K562 (cell line): Measurements from ENCODE around the gene DKKL1. TPM values are rescaled to one million over a fixed set of nuclear protein-coding genes. Genes with fewer than 3 reads are reported as not detected.

Experiments
- ADNP ChIP-seq: fragments of 200-800 bp; sonication (Bioruptor generic); IDR thresholded peaks from 2 replicates; pipeline ENCODE4 v1.6.1; 2016; ENCODE audit warnings: missing genetic modification characterization, missing compliant biosample characterization
- ATF1 ChIP-seq, 2 experiments: fragments of 450-650 bp in 1 of 2; IDR thresholded peaks; 2 replicates each; pipeline ENCODE4 v1.6.1; 2016; ENCODE audit warnings: missing compliant biosample characterization in 1 of 2, missing genetic modification characterization in 1 of 2
- HMGN3 ChIP-seq: IDR thresholded peaks from 2 replicates; pipeline ENCODE4 v1.6.1; 2011; ENCODE audit warnings: borderline replicate concordance, low read depth, mild to moderate bottlenecking, mixed read lengths, low read length; ENCODE audit not compliant: insufficient read length; ENCODE audit errors: extremely low read depth
- LCOR ChIP-seq: sonication (generic); formaldehyde crosslinking; IDR thresholded peaks from 2 replicates; pipeline ENCODE4 v1.8.0; 2022; ENCODE audit warnings: mild to moderate bottlenecking, missing genetic modification reagents
- MIER1 ChIP-seq: fragments of 450-650 bp; IDR thresholded peaks from 2 replicates; pipeline ENCODE4 v1.6.1; 2016; ENCODE audit warnings: antibody characterized with exemption, mild to moderate bottlenecking, low read depth
- YY1 ChIP-seq, 3 experiments: IDR thresholded peaks; 2 replicates each; pipeline ENCODE4 v1.6.1; 2011; ENCODE audit warnings: low read length in 2 of 3, mild to moderate bottlenecking in 2 of 3, moderate library complexity in 2 of 3, borderline replicate concordance in 1 of 3, control low read depth in 1 of 3, low read depth in 1 of 3; ENCODE audit not compliant: insufficient read depth in 3 of 3, insufficient replicate concordance in 2 of 3, control insufficient read depth in 1 of 3, insufficient read length in 1 of 3; ENCODE audit errors: extremely low read depth in 1 of 3
- polyA plus RNA-seq, 8 experiments: library from polyadenylated mRNA; depleted of rRNA in 4 of 8; stranded (reverse) in 5 of 8; unstranded in 3 of 8; fragments of >200 nt; fragmentation: Nextera tagmentation in 2 of 8; fragmentation: Illumina TruSeq in 1 of 8; extraction: Ambion mirVana in 2 of 8; extraction: Trizol in 1 of 8; gene quantifications; 2 replicates each; pipeline versions ENCODE4 v1.2.1 to v1.2.3, GENCODE V29; 2011 to 2014; ENCODE audit warnings: inconsistent platforms in 1 of 8, missing spikeins in 1 of 8
- total RNA-seq, 7 experiments: library from RNA; depleted of rRNA in 6 of 7; stranded (reverse); fragments of >200 nt in 6 of 7; fragmentation: Illumina TruSeq in 2 of 7; extraction: Trizol in 2 of 7; gene quantifications; 2 replicates each; pipeline versions ENCODE4 v1.2.1 to v1.2.3, GENCODE V29; 2011 to 2021; ENCODE audit warnings: low replicate concordance in 1 of 7
- TF ChIP-seq, protein P1 (sequence below): fragments of 450-650 bp; formaldehyde crosslinking; IDR thresholded peaks from 2 replicates; pipeline ENCODE4 v1.4.0; 2020; ENCODE audit warnings: mild to moderate bottlenecking, moderate library complexity
- TF ChIP-seq, protein P2 (sequence below): fragments of 250-450 bp; sonication (Bioruptor Pico); IDR thresholded peaks from 2 replicates; pipeline ENCODE4 v1.5.1; 2021; ENCODE audit warnings: mild to moderate bottlenecking
- TF ChIP-seq, protein P3 (sequence below): fragments of 250-450 bp; sonication (Bioruptor Pico); IDR thresholded peaks from 2 replicates; pipeline ENCODE4 v1.5.0; 2020; ENCODE audit warnings: mild to moderate bottlenecking, borderline replicate concordance
- TF ChIP-seq, protein P4 (sequence below), 3 experiments: fragments of 200-800 bp in 1 of 3; sonication (Bioruptor generic) in 1 of 3; sonication (generic) in 1 of 3; formaldehyde crosslinking in 1 of 3; IDR thresholded peaks; 2 replicates each; pipeline versions ENCODE4 v1.6.1 to v1.8.0; 2016 to 2022; ENCODE audit warnings: mild to moderate bottlenecking in 2 of 3, missing compliant biosample characterization in 2 of 3, missing genetic modification characterization in 2 of 3, missing genetic modification reagents in 1 of 3
- TF ChIP-seq, protein P5 (sequence below): sonication (generic); formaldehyde crosslinking; IDR thresholded peaks from 2 replicates; pipeline ENCODE4 v1.8.1; 2022; ENCODE audit warnings: missing genetic modification reagents
- TF ChIP-seq, protein P6 (sequence below): sonication (generic); formaldehyde crosslinking; IDR thresholded peaks from 2 replicates; pipeline ENCODE4 v1.8.1; 2023; ENCODE audit warnings: mild to moderate bottlenecking, missing genetic modification reagents, moderate library complexity
- TF ChIP-seq, protein P7 (sequence below): fragments of 250-450 bp; sonication (Bioruptor Pico); IDR thresholded peaks from 2 replicates; pipeline ENCODE4 v1.8.0; 2022; ENCODE audit warnings: moderate library complexity, mild to moderate bottlenecking, inconsistent platforms

DKKL1 gene
- total and polyA plus RNA-seq, 9 of the 15 experiments (the other 6 are each of a cell fraction or from before 2014, with no cell fraction given) = 0.15 to 1.7 (median 0.52) TPM

DNA sequence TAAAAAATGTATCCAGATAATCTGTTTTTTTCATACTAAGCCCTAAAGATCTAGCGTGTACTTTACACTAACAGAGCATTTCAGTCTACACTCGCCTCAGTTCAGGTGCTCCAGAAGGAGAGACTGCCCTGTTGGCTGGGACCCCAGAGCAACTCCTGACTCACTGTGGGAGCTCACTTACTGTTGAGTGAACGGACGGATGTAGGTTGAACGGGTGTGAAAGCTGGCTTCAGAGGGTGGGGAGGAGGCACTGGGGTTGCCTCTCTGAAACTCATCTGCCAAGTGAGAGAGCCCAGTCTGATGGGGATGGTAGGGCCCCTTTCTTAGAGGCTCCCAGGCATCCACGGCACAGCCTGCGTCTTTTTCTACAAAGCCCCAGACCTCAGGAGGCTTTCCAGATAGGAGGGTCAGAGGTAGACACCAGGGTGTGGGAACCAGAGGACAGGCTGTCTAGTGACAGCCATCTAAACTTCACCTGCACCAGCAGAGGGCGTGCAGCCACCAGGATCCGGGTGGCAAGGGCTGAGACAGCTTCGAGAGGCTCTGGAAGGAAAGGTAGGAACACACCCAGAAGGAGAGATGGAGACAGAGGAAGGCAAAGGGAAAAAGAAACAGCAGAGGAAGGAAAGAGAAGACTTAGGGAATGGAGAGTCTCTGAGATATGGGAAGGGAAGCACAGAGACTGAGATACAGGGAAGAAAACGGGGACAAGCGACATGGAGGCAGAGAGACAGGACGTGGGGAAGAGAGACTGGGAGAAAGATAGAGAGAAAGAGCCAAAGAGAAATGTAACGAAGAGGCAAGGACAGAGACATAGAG lies 28.1 kb downstream of the DKKL1 start (continued):
- TF ChIP-seq, protein P1, sequence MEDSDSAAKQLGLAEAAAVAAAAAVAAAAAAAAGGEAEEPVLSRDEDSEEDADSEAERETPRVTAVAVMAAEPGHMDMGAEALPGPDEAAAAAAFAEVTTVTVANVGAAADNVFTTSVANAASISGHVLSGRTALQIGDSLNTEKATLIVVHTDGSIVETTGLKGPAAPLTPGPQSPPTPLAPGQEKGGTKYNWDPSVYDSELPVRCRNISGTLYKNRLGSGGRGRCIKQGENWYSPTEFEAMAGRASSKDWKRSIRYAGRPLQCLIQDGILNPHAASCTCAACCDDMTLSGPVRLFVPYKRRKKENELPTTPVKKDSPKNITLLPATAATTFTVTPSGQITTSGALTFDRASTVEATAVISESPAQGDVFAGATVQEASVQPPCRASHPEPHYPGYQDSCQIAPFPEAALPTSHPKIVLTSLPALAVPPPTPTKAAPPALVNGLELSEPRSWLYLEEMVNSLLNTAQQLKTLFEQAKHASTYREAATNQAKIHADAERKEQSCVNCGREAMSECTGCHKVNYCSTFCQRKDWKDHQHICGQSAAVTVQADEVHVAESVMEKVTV = peak; percentile 93
- TF ChIP-seq HMGN3 = no peak
- no peak for TF ChIP-seq ADNP (tag)
- TF ChIP-seq, protein P2, sequence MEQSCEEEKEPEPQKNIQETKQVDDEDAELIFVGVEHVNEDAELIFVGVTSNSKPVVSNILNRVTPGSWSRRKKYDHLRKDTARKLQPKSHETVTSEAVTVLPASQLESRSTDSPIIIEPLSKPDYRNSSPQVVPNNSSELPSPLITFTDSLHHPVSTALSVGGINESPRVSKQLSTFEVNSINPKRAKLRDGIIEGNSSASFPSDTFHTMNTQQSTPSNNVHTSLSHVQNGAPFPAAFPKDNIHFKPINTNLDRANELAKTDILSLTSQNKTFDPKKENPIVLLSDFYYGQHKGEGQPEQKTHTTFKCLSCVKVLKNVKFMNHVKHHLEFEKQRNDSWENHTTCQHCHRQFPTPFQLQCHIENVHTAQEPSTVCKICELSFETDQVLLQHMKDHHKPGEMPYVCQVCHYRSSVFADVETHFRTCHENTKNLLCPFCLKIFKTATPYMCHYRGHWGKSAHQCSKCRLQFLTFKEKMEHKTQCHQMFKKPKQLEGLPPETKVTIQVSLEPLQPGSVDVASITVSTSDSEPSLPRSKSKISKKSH = no peak
- TF ChIP-seq, protein P3, sequence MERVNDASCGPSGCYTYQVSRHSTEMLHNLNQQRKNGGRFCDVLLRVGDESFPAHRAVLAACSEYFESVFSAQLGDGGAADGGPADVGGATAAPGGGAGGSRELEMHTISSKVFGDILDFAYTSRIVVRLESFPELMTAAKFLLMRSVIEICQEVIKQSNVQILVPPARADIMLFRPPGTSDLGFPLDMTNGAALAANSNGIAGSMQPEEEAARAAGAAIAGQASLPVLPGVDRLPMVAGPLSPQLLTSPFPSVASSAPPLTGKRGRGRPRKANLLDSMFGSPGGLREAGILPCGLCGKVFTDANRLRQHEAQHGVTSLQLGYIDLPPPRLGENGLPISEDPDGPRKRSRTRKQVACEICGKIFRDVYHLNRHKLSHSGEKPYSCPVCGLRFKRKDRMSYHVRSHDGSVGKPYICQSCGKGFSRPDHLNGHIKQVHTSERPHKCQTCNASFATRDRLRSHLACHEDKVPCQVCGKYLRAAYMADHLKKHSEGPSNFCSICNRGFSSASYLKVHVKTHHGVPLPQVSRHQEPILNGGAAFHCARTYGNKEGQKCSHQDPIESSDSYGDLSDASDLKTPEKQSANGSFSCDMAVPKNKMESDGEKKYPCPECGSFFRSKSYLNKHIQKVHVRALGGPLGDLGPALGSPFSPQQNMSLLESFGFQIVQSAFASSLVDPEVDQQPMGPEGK (CRISPR knock-in tag) = no peak
- no peak for TF ChIP-seq LCOR
- TF ChIP-seq, protein P4, sequence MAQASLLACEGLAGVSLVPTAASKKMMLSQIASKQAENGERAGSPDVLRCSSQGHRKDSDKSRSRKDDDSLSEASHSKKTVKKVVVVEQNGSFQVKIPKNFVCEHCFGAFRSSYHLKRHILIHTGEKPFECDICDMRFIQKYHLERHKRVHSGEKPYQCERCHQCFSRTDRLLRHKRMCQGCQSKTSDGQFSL (CRISPR knock-in tag; IDR thresholded peaks at IDR 0.05) = no peak
- TF ChIP-seq, protein P4 (tag; IDR thresholded peaks at IDR 0.05) = no peak
- peak; percentile 79 for TF ChIP-seq MIER1
- peak in 1 of 3 experiments; percentile 48 for TF ChIP-seq YY1 (IDR thresholded peaks at IDR 0.05; ENCODE audit: borderline replicate concordance in 1 of 3, control insufficient read depth in 1 of 3, extremely low read depth in 1 of 3, insufficient read depth in 3 of 3, insufficient read length in 1 of 3, insufficient replicate concordance in 2 of 3, low read depth in 1 of 3, low read length in 2 of 3)
- TF ChIP-seq, protein P5, sequence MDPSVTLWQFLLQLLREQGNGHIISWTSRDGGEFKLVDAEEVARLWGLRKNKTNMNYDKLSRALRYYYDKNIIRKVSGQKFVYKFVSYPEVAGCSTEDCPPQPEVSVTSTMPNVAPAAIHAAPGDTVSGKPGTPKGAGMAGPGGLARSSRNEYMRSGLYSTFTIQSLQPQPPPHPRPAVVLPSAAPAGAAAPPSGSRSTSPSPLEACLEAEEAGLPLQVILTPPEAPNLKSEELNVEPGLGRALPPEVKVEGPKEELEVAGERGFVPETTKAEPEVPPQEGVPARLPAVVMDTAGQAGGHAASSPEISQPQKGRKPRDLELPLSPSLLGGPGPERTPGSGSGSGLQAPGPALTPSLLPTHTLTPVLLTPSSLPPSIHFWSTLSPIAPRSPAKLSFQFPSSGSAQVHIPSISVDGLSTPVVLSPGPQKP (CRISPR knock-in tag) = no peak
- TF ChIP-seq, protein P6, sequence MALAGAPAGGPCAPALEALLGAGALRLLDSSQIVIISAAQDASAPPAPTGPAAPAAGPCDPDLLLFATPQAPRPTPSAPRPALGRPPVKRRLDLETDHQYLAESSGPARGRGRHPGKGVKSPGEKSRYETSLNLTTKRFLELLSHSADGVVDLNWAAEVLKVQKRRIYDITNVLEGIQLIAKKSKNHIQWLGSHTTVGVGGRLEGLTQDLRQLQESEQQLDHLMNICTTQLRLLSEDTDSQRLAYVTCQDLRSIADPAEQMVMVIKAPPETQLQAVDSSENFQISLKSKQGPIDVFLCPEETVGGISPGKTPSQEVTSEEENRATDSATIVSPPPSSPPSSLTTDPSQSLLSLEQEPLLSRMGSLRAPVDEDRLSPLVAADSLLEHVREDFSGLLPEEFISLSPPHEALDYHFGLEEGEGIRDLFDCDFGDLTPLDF = no peak
- TF ChIP-seq, protein P7, sequence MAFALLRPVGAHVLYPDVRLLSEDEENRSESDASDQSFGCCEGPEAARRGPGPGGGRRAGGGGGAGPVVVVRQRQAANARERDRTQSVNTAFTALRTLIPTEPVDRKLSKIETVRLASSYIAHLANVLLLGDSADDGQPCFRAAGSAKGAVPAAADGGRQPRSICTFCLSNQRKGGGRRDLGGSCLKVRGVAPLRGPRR (CRISPR knock-in tag) = no peak
- no peak for TF ChIP-seq ATF1 (CRISPR knock-in tag; IDR thresholded peaks at IDR 0.05)
- TF ChIP-seq ATF1 (tag; IDR thresholded peaks at IDR 0.05) = no peak
